GM12878 (cell line): ENCODE measurements around the gene MPRIP. TPM values are rescaled to one million over a fixed set of nuclear protein-coding genes. Genes with fewer than 3 reads are reported as not detected.

ENCODE experiments used
- ATAC-seq: fragments of 200-7000 bp; cut with Tn5 transposase; 3 replicates; pipeline ENCODE4 v1.9.1; 2020; ENCODE audit warnings: mild to moderate bottlenecking, moderate library complexity
- BruUV-seq: library from RNA; stranded (reverse); fragments of 400-500 nt; replicated peaks from 2 replicates; lab custom pipeline; 2021; lab: Mats Ljungman, UMichigan
- CTCF ChIA-PET: fragments of 300-600 bp; sonication (Branson Sonifier 250); formaldehyde crosslinking; extraction: SDS; loops from one replicate; lab custom pipeline; 2021; ENCODE audit warnings: inconsistent platforms; lab: Yijun Ruan, JAX
- POLR2A ChIA-PET: fragments of 350-600 bp; formaldehyde crosslinking; extraction: SDS; loops from one replicate; lab custom pipeline; 2021; ENCODE audit warnings: inconsistent platforms; lab: Charles Lee
- RAD21 ChIA-PET: fragments of 300-600 bp; sonication (Branson Sonifier 250); formaldehyde crosslinking; loops from one replicate; lab custom pipeline; 2023; ENCODE audit warnings: antibody characterized with exemption; ENCODE audit not compliant: unreplicated experiment; lab: Charles Lee
- SMC1A ChIA-PET: fragments of 300-600 bp; sonication (Branson Sonifier 250); formaldehyde crosslinking; loops from one replicate; lab custom pipeline; 2023; ENCODE audit not compliant: unreplicated experiment, uncharacterized antibody; lab: Charles Lee
- DNase-seq: peaks from one replicate; pipeline ENCODE4 v3.0.0-alpha.2; 2011; ENCODE audit warnings: low read depth, low spot score
- FAIRE-seq: peaks from 3 replicates; lab custom pipeline; 2011; peaks lifted over from hg19 to GRCh38; lab: Jason Lieb, UNC
- H2AFZ ChIP-seq: 2 replicates; pipeline ENCODE4 v1.6.0; 2011; ENCODE audit warnings: low read depth, low read length, control low read depth; ENCODE audit not compliant: control insufficient read depth
- H3K27ac ChIP-seq: 2 replicates; pipeline ENCODE4 v1.5.1; 2011; ENCODE audit warnings: control low read depth; ENCODE audit not compliant: control insufficient read depth, insufficient read depth
- H3K27me3 ChIP-seq, 2 experiments: replicated peaks in 1 of 2; 2 replicates each; pipeline versions ENCODE4 v1.6.0 to v1.6.1; 2011; ENCODE audit warnings: low read length in 1 of 2; ENCODE audit not compliant: control insufficient read depth in 2 of 2, insufficient read depth in 2 of 2
- H3K36me3 ChIP-seq, 2 experiments: 2 replicates each; pipeline ENCODE4 v1.5.1; 2011; ENCODE audit warnings: low read length in 1 of 2; ENCODE audit not compliant: control insufficient read depth in 2 of 2, insufficient read depth in 2 of 2
- H3K4me1 ChIP-seq: 2 replicates; pipeline ENCODE4 v1.6.1; 2011; ENCODE audit warnings: mild to moderate bottlenecking, low read length, moderate library complexity, mixed read lengths; ENCODE audit not compliant: control insufficient read depth, insufficient read depth
- H3K4me2 ChIP-seq: 2 replicates; pipeline ENCODE4 v1.6.0; 2011; ENCODE audit warnings: control low read depth; ENCODE audit not compliant: control insufficient read depth, insufficient read depth
- H3K4me3 ChIP-seq: fragments of 200-600 bp; sonication (generic); 2 replicates; pipeline ENCODE4 v1.5.1; 2016
- H3K79me2 ChIP-seq: 2 replicates; pipeline ENCODE4 v1.6.0; 2011; ENCODE audit warnings: low read length; ENCODE audit not compliant: control insufficient read depth, insufficient read depth
- H3K9ac ChIP-seq: 2 replicates; pipeline ENCODE4 v1.8.0; 2011; ENCODE audit warnings: low read length, control low read depth, mixed read lengths; ENCODE audit not compliant: control insufficient read depth, insufficient read depth
- H3K9me3 ChIP-seq: replicated peaks from 3 replicates; pipeline ENCODE4 v1.5.1; 2011; ENCODE audit warnings: mild to moderate bottlenecking, low read length; ENCODE audit not compliant: control insufficient read depth, insufficient read depth
- H4K20me1 ChIP-seq: 2 replicates; pipeline ENCODE4 v1.6.0; 2011; ENCODE audit not compliant: control insufficient read depth, insufficient read depth
- CBFB ChIP-seq: IDR thresholded peaks from 2 replicates; pipeline ENCODE4 v1.6.1; 2016; ENCODE audit warnings: antibody characterized with exemption, low read depth
- CHD2 ChIP-seq: IDR thresholded peaks from 2 replicates; pipeline ENCODE4 v1.6.1; 2011; ENCODE audit warnings: low read depth, low read length, improper control_type of control experiment, borderline replicate concordance
- JUND ChIP-seq: IDR thresholded peaks from 2 replicates; pipeline ENCODE4 v1.6.1; 2012; ENCODE audit warnings: low read depth, mild to moderate bottlenecking, low read length, improper control_type of control experiment, moderate library complexity
- KAT2A ChIP-seq: conservative IDR thresholded peaks from 2 replicates; pipeline ENCODE4 v1.6.1; 2011; ENCODE audit warnings: low read depth, low read length; ENCODE audit not compliant: control insufficient read depth
- MXI1 ChIP-seq: fragments of 150-350 bp; IDR thresholded peaks from 2 replicates; pipeline ENCODE4 v1.6.1; 2011; ENCODE audit warnings: low read depth, mild to moderate bottlenecking, inconsistent platforms, low read length, improper control_type of control experiment
- NFYA ChIP-seq: IDR thresholded peaks from 2 replicates; pipeline ENCODE4 v1.6.1; 2011; ENCODE audit warnings: low read depth, mild to moderate bottlenecking, low read length, improper control_type of control experiment, borderline replicate concordance
- PML ChIP-seq: IDR thresholded peaks from 2 replicates; pipeline ENCODE4 v1.6.1; 2012; ENCODE audit warnings: low read length, inconsistent platforms
- RAD21 ChIP-seq: IDR thresholded peaks from 2 replicates; pipeline ENCODE4 v1.6.1; 2011; ENCODE audit warnings: mild to moderate bottlenecking, low read depth, low read length, moderate library complexity; ENCODE audit not compliant: insufficient read depth
- SMC3 ChIP-seq: IDR thresholded peaks from 2 replicates; pipeline ENCODE4 v1.6.1; 2011; ENCODE audit warnings: low read length, improper control_type of control experiment, borderline replicate concordance
- WGBS: methylation state at CpG from one replicate; pipeline ENCODE4 v1.1.6; 2016; ENCODE audit warnings: low lambda C conversion rate; ENCODE audit not compliant: insufficient replicate concordance, insufficient coverage; ENCODE audit errors: missing lambda C conversion rate; 5-methylcytosine and 5-hydroxymethylcytosine counted together
- in situ Hi-C: fragments of 300-500 bp; cut with MboI; formaldehyde crosslinking; loops from 9 replicates; pipeline ENCODE4 v1.14.3; 2018; ENCODE audit warnings: mixed read lengths
- intact Hi-C: fragments of 100-400 bp; cut with micrococcal nuclease; formaldehyde crosslinking; loops from one replicate; pipeline ENCODE4 v1.14.2; 2022; ENCODE audit not compliant: unreplicated experiment
- polyA plus RNA-seq, 11 experiments: library from polyadenylated mRNA; depleted of rRNA in 4 of 11; unstranded in 6 of 11; stranded (reverse) in 5 of 11; fragments of >200 nt; fragmentation: Nextera tagmentation in 4 of 11; fragmentation: Illumina TruSeq in 1 of 11; extraction: Ambion mirVana in 4 of 11; extraction: Trizol in 1 of 11; gene quantifications; 1 replicate in 1 of 11; 2 replicates in 10 of 11; pipeline versions ENCODE4 v1.2.1 to v1.2.3, GENCODE V29; 2011 to 2016; ENCODE audit warnings: inconsistent platforms in 2 of 11, missing spikeins in 2 of 11, low read depth in 1 of 11
- total RNA-seq, 4 experiments: library from RNA; depleted of rRNA in 3 of 4; stranded (reverse); fragments of >200 nt in 3 of 4; fragmentation: Illumina TruSeq in 1 of 4; extraction: Trizol in 1 of 4; gene quantifications; 2 replicates each; pipeline versions ENCODE4 v1.2.1 to v1.2.3, GENCODE V29; 2013 to 2021
- TF ChIP-seq, protein P1 (sequence below): fragments of 450-650 bp; IDR thresholded peaks from 2 replicates; pipeline ENCODE4 v1.6.1; 2017; ENCODE audit warnings: mild to moderate bottlenecking, moderate library complexity
- TF ChIP-seq, protein P2 (sequence below), 3 experiments: IDR thresholded peaks in 2 of 3; conservative IDR thresholded peaks in 1 of 3; 2 replicates each; pipeline ENCODE4 v1.5.1; 2011; ENCODE audit warnings: low read depth in 3 of 3, low read length in 3 of 3, mild to moderate bottlenecking in 3 of 3, control low read depth in 2 of 3, moderate library complexity in 2 of 3, inconsistent platforms in 1 of 3, mixed read lengths in 1 of 3; ENCODE audit not compliant: control insufficient read depth in 2 of 3, insufficient read depth in 1 of 3; ENCODE audit errors: extremely low read depth in 1 of 3
- TF ChIP-seq, protein P3 (sequence below): IDR thresholded peaks from 2 replicates; pipeline ENCODE4 v1.6.1; 2011; ENCODE audit warnings: borderline replicate concordance, low read depth, mild to moderate bottlenecking, moderate library complexity, low read length; ENCODE audit not compliant: insufficient read depth, poor library complexity, severe bottlenecking
- TF ChIP-seq, protein P4 (sequence below): fragments of 150-350 bp; IDR thresholded peaks from 2 replicates; pipeline ENCODE4 v1.6.1; 2014; ENCODE audit warnings: mild to moderate bottlenecking, low read depth, low read length

The MPRIP gene
- total and polyA plus RNA-seq, 10 of the 15 experiments (the other 5 are each of a cell fraction or from before 2014, with no cell fraction given) = 16.5 to 168 (median 71.7) TPM

DNA sequence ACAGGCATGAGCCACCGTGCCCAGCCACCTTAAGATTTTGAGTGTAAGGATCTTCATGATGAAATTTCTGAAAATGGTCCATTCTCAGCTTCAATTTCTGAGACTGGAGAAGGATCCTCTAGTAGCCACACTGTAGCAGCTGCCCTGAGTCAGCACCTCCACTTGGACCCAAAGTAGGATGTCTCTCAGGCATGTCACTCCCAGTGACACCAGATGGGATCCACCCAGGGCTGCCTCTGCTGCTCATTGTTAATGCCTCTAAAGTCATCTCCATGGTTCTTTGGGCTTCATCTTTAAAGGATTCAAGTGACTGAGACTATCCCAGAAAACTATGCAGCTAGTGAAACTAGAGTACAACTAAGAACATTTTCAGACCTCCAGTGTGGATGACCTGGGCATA, 156.0 kb downstream of the MPRIP start:
- intact Hi-C loops (no loop called here), in situ Hi-C loops (no loop called here)
- WGBS = 100% methylated on average over 1 of the region's 1 CpG
- ChIA-PET CTCF (no interaction called here), SMC1A (no interaction called here), RAD21 (no interaction called here), POLR2A (no interaction called here)
- Histone ChIP-seq H3K4me2 (no peak overlapping the region), H2AFZ (no peak overlapping the region), H3K4me3 (no peak overlapping the region), H3K4me1 (peaks cover 6% of the 10 kb centered on the region), H3K27me3 (no peaks in the 10 kb centered on the region), H4K20me1 (no peaks in the 10 kb centered on the region), H3K9me3 (no peaks in the 10 kb centered on the region), H3K79me2 (peaks cover 8% of the 10 kb centered on the region), H3K27ac (no peak overlapping the region), H3K9ac (no peak overlapping the region), H3K36me3 (peaks cover 2 to 7% of the 10 kb centered on the region in 2 experiments)
- ATAC-seq = no peak
- FAIRE-seq = no peak
- no peak for DNase-seq
- BruUV-seq = no TSS peak
- TF ChIP-seq PML = no peak
- TF ChIP-seq NFYA = no peak
- no peak for TF ChIP-seq MXI1
- TF ChIP-seq, protein P1, sequence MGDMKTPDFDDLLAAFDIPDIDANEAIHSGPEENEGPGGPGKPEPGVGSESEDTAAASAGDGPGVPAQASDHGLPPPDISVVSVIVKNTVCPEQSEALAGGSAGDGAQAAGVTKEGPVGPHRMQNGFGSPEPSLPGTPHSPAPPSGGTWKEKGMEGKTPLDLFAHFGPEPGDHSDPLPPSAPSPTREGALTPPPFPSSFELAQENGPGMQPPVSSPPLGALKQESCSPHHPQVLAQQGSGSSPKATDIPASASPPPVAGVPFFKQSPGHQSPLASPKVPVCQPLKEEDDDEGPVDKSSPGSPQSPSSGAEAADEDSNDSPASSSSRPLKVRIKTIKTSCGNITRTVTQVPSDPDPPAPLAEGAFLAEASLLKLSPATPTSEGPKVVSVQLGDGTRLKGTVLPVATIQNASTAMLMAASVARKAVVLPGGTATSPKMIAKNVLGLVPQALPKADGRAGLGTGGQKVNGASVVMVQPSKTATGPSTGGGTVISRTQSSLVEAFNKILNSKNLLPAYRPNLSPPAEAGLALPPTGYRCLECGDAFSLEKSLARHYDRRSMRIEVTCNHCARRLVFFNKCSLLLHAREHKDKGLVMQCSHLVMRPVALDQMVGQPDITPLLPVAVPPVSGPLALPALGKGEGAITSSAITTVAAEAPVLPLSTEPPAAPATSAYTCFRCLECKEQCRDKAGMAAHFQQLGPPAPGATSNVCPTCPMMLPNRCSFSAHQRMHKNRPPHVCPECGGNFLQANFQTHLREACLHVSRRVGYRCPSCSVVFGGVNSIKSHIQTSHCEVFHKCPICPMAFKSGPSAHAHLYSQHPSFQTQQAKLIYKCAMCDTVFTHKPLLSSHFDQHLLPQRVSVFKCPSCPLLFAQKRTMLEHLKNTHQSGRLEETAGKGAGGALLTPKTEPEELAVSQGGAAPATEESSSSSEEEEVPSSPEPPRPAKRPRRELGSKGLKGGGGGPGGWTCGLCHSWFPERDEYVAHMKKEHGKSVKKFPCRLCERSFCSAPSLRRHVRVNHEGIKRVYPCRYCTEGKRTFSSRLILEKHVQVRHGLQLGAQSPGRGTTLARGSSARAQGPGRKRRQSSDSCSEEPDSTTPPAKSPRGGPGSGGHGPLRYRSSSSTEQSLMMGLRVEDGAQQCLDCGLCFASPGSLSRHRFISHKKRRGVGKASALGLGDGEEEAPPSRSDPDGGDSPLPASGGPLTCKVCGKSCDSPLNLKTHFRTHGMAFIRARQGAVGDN = no peak
- TF ChIP-seq, protein P2, sequence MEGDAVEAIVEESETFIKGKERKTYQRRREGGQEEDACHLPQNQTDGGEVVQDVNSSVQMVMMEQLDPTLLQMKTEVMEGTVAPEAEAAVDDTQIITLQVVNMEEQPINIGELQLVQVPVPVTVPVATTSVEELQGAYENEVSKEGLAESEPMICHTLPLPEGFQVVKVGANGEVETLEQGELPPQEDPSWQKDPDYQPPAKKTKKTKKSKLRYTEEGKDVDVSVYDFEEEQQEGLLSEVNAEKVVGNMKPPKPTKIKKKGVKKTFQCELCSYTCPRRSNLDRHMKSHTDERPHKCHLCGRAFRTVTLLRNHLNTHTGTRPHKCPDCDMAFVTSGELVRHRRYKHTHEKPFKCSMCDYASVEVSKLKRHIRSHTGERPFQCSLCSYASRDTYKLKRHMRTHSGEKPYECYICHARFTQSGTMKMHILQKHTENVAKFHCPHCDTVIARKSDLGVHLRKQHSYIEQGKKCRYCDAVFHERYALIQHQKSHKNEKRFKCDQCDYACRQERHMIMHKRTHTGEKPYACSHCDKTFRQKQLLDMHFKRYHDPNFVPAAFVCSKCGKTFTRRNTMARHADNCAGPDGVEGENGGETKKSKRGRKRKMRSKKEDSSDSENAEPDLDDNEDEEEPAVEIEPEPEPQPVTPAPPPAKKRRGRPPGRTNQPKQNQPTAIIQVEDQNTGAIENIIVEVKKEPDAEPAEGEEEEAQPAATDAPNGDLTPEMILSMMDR (IDR thresholded peaks at IDR 0.05 in 2 of 3, conservative IDR thresholded peaks at IDR 0.05 in 1 of 3; ENCODE audit: control insufficient read depth in 2 of 3, extremely low read depth in 1 of 3, insufficient read depth in 1 of 3, low read depth in 3 of 3, low read length in 3 of 3) = no peak
- no peak for TF ChIP-seq JUND
- TF ChIP-seq SMC3 = no peak
- no peak for TF ChIP-seq RAD21
- no peak for TF ChIP-seq KAT2A
- TF ChIP-seq CBFB = no peak
- no peak for TF ChIP-seq CHD2
- TF ChIP-seq, protein P3, sequence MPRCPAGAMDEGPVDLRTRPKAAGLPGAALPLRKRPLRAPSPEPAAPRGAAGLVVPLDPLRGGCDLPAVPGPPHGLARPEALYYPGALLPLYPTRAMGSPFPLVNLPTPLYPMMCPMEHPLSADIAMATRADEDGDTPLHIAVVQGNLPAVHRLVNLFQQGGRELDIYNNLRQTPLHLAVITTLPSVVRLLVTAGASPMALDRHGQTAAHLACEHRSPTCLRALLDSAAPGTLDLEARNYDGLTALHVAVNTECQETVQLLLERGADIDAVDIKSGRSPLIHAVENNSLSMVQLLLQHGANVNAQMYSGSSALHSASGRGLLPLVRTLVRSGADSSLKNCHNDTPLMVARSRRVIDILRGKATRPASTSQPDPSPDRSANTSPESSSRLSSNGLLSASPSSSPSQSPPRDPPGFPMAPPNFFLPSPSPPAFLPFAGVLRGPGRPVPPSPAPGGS = no peak
- TF ChIP-seq, protein P4, sequence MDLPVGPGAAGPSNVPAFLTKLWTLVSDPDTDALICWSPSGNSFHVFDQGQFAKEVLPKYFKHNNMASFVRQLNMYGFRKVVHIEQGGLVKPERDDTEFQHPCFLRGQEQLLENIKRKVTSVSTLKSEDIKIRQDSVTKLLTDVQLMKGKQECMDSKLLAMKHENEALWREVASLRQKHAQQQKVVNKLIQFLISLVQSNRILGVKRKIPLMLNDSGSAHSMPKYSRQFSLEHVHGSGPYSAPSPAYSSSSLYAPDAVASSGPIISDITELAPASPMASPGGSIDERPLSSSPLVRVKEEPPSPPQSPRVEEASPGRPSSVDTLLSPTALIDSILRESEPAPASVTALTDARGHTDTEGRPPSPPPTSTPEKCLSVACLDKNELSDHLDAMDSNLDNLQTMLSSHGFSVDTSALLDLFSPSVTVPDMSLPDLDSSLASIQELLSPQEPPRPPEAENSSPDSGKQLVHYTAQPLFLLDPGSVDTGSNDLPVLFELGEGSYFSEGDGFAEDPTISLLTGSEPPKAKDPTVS = no peak
